ENCODE results near the gene OR6M1. TPM values are rescaled to one million over a fixed set of nuclear protein-coding genes. Genes with fewer than 3 reads are reported as not detected.

The OR6M1 gene
- polyA plus RNA-seq, 1 of the 3 experiments (the other 2 are of a cell fraction) = not detected

GRCh38 chr11:123798513-123799252, 7.5 kb downstream of the OR6M1 start (continued):
- TF ChIP-seq ZBTB33 (IDR thresholded peaks at IDR 0.05; ENCODE audit: borderline replicate concordance, low read depth) = no peak
- TF ChIP-seq FOXM1 (IDR thresholded peaks at IDR 0.05; ENCODE audit: low read depth) = no peak

DNA sequence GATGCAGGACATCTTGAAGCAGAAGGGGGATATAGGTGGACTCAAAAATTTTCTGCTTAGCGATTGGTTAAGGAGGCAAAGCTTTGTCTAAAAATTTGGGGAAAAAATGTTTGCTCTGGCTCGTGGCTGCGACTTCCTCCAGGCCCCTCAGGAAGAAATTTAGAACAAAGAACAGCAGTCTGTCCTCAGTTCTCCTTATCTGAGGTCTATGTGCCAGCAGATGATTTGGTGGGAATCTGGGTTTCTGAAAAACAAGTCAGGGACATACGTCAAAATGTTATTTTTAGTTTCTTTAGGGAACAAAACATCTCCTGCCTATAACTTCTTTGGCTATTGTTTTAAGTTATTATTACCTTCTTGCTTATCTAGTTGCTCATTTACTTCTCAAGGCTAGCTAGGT, 8.1 kb downstream of the OR6M1 start:
- H3K79me2 ChIP-seq (ENCODE audit: insufficient read depth) = no peaks in the 10 kb centered on the region
- H3K4me1 ChIP-seq (ENCODE audit: control insufficient read depth in 1 of 2, insufficient read depth in 2 of 2, low read depth in 1 of 2, low read length in 1 of 2) = no peaks in the 10 kb centered on the region
- no peak for TF ChIP-seq SIN3A (IDR thresholded peaks at IDR 0.05; ENCODE audit: borderline replicate concordance, low read depth, low read length)
- TF ChIP-seq ZBTB33 (IDR thresholded peaks at IDR 0.05; ENCODE audit: borderline replicate concordance, low read depth) = no peak
- TF ChIP-seq ELF1 (IDR thresholded peaks at IDR 0.05) = no peak
- TF ChIP-seq FOSL2 (IDR thresholded peaks at IDR 0.05; ENCODE audit: borderline replicate concordance, low read depth) = no peak
- no peak for TF ChIP-seq TAF1 (IDR thresholded peaks at IDR 0.05; ENCODE audit: borderline replicate concordance, low read depth, low read length)
- no peak for TF ChIP-seq EZH2phosphoT487 (IDR thresholded peaks at IDR 0.05; ENCODE audit: borderline replicate concordance, low read depth)
- TF ChIP-seq REST (IDR thresholded peaks at IDR 0.05; ENCODE audit: low read depth, low read length) = no peak
- H2AFZ ChIP-seq (ENCODE audit: low read depth) = no peak overlapping the region
- no peak overlapping the region for H3K9ac ChIP-seq
- no peaks in the 10 kb centered on the region for H3K9me2 ChIP-seq
- no peaks in the 10 kb centered on the region for H3K27me3 ChIP-seq (ENCODE audit: insufficient read depth)
- H3K27ac ChIP-seq (ENCODE audit: low read depth in 2 of 2, low read length in 1 of 2) = no peak overlapping the region
- WGBS (ENCODE audit: low lambda C conversion rate) = 20% methylated on average over 4 of the region's 4 CpGs
- H3F3A ChIP-seq (replicated peaks; ENCODE audit: insufficient read depth) = no peaks in the 10 kb centered on the region
- DNase-seq = no peak
- ChIA-PET CTCF (no interaction called here), POLR2A (no interaction called here)
- H3K36me3 ChIP-seq (replicated peaks in 1 of 2; ENCODE audit: control insufficient read depth in 1 of 2, insufficient read depth in 2 of 2, low read length in 1 of 2) = no peaks in the 10 kb centered on the region
- no peak overlapping the region for H3K4me3 ChIP-seq (ENCODE audit: low read depth in 2 of 2, low read length in 1 of 2)
- no peaks in the 10 kb centered on the region for H4K20me1 ChIP-seq (ENCODE audit: insufficient read depth)
- H3K9me3 ChIP-seq = no peaks in the 10 kb centered on the region
- no peak overlapping the region for H3K4me2 ChIP-seq
